Esophagus squamous epithelium (tissue), 4 donors: Measurements from ENCODE around the gene PJVK.

Experiments used
- CTCF ChIP-seq, 6 experiments: fragments of 450-650 bp in 4 of 6; fragments of 200-600 bp in 2 of 6; sonication (generic) in 2 of 6; IDR thresholded peaks; one replicate each; pipeline ENCODE4 v1.5.1; 2016 to 2019; ENCODE audit warnings: antibody characterized with exemption in 6 of 6, mild to moderate bottlenecking in 4 of 6, moderate library complexity in 4 of 6
- POLR2A ChIP-seq, 4 donors: fragments of 450-650 bp; IDR thresholded peaks; one replicate each; pipeline ENCODE4 v1.6.1; 2017; ENCODE audit warnings: antibody characterized with exemption in 4 of 4, mild to moderate bottlenecking in 4 of 4, moderate library complexity in 3 of 4

DNA sequence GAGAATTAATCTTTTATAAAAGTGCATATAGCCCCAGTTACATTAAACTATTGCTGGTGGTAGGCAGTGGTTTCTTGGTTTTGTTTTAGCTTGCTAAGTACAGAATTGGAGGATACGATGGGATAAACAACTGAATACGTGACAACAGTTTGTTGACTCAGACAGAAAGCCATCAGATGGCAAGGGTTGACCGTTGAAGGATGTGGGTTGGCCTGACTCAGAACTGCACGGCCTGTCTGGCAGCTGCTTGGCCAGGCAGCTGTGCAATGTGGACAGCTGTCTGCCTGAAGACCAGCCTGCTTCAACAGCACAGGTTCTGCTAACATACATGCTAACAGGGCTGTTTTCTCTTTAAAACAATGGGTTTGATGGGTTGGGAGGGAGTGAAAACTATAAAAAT lies 46.8 kb upstream of the PJVK start:
- TF ChIP-seq POLR2A (IDR thresholded peaks at IDR 0.05) (no peak), CTCF (IDR thresholded peaks at IDR 0.05) (no peak)
